ENCODE data around the gene CAV1.

DNA sequence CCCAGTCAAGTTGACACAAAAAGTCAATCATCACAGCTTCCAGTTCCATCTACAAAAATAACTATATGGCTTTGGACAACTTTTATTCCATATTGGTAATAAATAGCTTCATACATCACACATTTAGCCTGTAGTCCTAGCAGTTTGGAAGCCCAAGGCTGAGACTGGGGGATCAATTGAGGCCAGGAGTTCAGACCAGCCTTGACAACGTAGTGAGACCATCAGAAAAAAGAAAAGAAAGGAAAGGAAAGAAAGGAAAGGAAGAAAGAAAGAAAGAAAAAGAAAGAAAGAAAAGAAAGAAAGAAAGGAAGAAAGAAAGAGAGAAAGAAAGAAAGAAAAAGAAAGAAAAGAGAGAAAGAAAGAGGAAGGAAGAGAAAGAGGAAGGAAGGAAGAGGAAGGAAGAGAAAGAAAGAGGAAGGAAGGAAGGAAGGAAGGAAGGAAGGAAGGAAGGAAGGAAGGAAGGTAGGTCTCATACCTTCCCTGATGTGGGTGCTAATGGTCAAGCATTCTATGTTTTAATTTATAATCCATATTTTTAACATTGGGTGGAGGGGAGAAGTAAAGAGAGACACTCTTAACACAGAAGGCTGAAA lies 37.8 kb downstream of the CAV1 start:
- TF ChIP-seq, protein P1, sequence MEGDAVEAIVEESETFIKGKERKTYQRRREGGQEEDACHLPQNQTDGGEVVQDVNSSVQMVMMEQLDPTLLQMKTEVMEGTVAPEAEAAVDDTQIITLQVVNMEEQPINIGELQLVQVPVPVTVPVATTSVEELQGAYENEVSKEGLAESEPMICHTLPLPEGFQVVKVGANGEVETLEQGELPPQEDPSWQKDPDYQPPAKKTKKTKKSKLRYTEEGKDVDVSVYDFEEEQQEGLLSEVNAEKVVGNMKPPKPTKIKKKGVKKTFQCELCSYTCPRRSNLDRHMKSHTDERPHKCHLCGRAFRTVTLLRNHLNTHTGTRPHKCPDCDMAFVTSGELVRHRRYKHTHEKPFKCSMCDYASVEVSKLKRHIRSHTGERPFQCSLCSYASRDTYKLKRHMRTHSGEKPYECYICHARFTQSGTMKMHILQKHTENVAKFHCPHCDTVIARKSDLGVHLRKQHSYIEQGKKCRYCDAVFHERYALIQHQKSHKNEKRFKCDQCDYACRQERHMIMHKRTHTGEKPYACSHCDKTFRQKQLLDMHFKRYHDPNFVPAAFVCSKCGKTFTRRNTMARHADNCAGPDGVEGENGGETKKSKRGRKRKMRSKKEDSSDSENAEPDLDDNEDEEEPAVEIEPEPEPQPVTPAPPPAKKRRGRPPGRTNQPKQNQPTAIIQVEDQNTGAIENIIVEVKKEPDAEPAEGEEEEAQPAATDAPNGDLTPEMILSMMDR (IDR thresholded peaks at IDR 0.05), result no peak
- no peak for TF ChIP-seq POLR2A (IDR thresholded peaks at IDR 0.05)

Data from testis (tissue), 2 donors.